ENCODE results near the gene NRSN2. TPM values are rescaled to one million over a fixed set of nuclear protein-coding genes. Genes with fewer than 3 reads are reported as not detected.

The NRSN2 gene
- total and polyA plus RNA-seq, 12 donors = 12.1 to 53.9 (median 20.0) TPM

DNA sequence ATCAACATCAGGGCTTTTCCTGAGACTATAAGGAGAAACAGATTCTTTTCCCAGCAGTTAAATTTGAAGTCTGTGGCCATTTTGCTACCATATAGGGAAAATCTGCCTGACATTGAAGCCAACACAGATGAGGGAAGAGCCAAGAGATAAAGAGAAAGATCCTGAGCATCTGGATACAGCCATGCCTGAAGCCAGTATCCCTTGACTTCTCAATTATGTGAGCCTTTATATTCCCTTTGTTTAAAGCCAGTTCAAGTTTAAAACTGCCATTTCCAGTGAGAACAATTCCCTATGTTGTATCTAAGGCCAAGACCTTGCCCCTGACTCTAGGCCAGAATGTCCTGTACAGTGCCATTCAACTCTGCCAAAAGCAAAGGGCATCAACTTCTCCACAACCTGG, 3.8 kb upstream of the NRSN2 start:
- TF ChIP-seq, protein P1, sequence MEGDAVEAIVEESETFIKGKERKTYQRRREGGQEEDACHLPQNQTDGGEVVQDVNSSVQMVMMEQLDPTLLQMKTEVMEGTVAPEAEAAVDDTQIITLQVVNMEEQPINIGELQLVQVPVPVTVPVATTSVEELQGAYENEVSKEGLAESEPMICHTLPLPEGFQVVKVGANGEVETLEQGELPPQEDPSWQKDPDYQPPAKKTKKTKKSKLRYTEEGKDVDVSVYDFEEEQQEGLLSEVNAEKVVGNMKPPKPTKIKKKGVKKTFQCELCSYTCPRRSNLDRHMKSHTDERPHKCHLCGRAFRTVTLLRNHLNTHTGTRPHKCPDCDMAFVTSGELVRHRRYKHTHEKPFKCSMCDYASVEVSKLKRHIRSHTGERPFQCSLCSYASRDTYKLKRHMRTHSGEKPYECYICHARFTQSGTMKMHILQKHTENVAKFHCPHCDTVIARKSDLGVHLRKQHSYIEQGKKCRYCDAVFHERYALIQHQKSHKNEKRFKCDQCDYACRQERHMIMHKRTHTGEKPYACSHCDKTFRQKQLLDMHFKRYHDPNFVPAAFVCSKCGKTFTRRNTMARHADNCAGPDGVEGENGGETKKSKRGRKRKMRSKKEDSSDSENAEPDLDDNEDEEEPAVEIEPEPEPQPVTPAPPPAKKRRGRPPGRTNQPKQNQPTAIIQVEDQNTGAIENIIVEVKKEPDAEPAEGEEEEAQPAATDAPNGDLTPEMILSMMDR (IDR thresholded peaks at IDR 0.05) = no peak
- peaks cover 0 to 4% (median 0%) of the 10 kb centered on the region in 9 donors for H3K36me3 ChIP-seq
- H3K4me3 ChIP-seq = no peak overlapping the region
- peaks cover 0 to 19% (median 9%) of the 10 kb centered on the region in 9 donors for H3K4me1 ChIP-seq
- ATAC-seq (no peak), DNase-seq (no peak)
- intact Hi-C loops (cut with DNase I) = no loop called here
- H3K9me3 ChIP-seq = peaks cover 0 to 18% (median 3%) of the 10 kb centered on the region in 11 donors
- H3K27ac ChIP-seq = no peak overlapping the region
- no peaks in the 10 kb centered on the region for H3K27me3 ChIP-seq

DNA sequence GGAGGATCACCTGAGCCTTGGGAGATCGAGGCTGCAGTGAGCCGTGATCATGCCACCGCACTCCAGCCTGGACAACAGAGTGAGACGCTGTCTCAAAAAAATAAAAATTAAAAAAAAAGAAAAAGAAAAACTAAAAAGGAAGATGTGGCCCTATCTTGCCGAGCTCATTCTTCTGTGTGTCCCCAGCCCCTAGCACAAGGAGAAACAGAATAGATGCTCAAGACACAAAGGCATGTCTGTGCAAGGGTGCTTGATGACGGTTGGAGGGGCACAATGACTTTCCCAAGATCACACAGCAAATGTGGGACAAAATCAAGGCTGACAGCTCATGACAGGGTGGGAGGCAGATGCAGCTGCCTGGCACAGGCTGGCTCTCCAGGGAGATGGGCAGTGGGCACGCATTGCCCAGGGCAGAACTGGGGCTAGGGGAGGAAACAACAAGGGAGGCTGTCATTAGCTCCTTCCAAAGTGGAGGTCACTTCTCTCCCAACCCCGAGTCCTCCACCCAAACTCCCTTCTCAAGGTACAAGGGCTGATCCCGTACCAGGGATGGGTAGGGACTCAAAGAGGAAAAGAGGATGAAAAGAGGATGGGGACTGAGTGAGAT, 775 bp upstream of the NRSN2 start:
- peaks cover 0 to 18% (median 3%) of the 10 kb centered on the region in 11 donors for H3K9me3 ChIP-seq
- H3K27ac ChIP-seq = peak overlapping the region in 9 of 10 donors; percentile 84 to 97 (median 93)
- H3K4me1 ChIP-seq = peaks cover 0 to 26% (median 14%) of the 10 kb centered on the region in 9 donors
- ATAC-seq = no peak
- H3K4me3 ChIP-seq = peak overlapping the region in 9 of 10 donors; percentile 43 to 83 (median 72)
- TF ChIP-seq, protein P1 (IDR thresholded peaks at IDR 0.05) = no peak
- 61 to 71% methylated on average over 9 of the region's 9 CpGs for WGBS, 2 donors
- H3K36me3 ChIP-seq = peaks cover 0 to 20% (median 0%) of the 10 kb centered on the region in 9 donors
- intact Hi-C loops (cut with DNase I) = loop anchor here in 2 of 10 donors (2.0 kb wide), 2 partner anchors 15 to 35 kb away; no protein-coding TSS in a partner anchor
- DNase-seq = no peak
- no peaks in the 10 kb centered on the region for H3K27me3 ChIP-seq

DNA sequence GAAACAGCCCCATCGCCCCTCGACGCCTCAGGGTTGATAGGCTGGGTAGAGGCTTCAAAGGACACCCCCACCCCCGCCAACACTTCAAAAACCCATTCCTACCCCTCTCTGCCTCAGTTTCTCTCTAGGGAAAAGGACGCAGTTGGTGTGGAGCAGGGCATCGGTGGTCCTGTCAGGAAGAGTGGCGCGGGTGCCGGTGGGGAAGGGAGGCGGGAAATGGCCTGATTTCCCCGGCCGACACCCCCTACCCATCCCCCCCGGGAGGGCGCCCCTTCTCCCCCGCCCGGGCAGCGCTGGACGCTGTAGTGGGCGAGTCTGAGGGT, 367 bp downstream of the NRSN2 start:
- peaks cover 0 to 9% (median 0%) of the 10 kb centered on the region in 11 donors for H3K9me3 ChIP-seq
- H3K27me3 ChIP-seq = no peaks in the 10 kb centered on the region
- DNase-seq = no peak
- peaks cover 0 to 29% (median 0%) of the 10 kb centered on the region in 9 donors for H3K36me3 ChIP-seq
- intact Hi-C loops (cut with DNase I) = loop anchor here in 2 of 10 donors (2.0 kb wide), 2 partner anchors 16 to 36 kb away; no protein-coding TSS in a partner anchor
- H3K4me1 ChIP-seq = peaks cover 0 to 26% (median 14%) of the 10 kb centered on the region in 9 donors
- H3K27ac ChIP-seq = peak overlapping the region; percentile 84 to 97 (median 93)
- peak in 2 of 8 donors; percentile 2 to 5 for ATAC-seq
- TF ChIP-seq, protein P1 (IDR thresholded peaks at IDR 0.05) = no peak
- 0 to 1% methylated on average over 19 of the region's 19 CpGs for WGBS, 2 donors
- H3K4me3 ChIP-seq = peak overlapping the region; percentile 43 to 83 (median 72)

DNA sequence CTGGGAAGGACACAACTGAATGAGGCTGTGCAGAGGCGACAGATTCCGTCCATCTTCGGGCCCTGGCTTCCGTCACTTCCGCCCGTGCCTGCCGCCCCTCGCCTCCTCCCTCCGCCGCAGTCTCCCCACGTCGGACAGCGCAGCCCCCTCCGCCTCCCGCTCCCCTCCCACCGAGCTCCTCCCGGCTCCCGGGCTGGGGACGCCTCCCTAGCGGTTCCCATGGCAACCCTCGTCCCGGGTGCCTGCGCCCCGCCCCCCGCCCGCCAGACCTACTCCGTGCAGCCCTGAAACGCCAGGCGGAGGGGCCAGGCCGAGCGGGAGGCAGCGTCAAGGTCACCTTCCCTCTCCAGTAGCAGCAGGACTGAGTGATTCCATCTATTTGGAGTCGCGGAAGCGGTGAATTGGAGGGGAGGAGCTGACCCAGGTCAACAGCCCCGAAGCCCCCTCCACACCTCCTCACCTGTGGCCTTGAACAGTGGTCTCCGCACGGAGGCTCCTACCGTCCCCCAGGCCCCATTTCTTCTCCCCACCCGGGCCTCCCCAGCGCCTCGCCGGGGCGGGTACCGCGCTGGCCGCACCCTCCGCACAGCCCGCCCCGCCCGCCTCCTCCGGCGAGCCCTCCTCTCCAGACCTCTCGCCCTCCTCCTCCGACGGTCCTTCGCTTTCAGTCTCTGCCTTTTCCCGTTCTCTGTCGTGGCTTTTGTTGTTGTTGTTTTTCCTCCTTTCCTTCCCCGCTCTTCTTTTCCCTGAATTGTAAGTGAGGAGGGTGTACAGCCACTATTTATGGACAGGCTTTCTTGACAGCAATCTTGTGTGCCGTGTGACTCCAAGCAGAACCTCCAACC, 951 bp downstream of the NRSN2 start:
- TF ChIP-seq, protein P1 (IDR thresholded peaks at IDR 0.05) = no peak
- intact Hi-C loops (cut with DNase I) = loop anchor here in 2 of 10 donors (2.0 kb wide), 2 partner anchors 17 to 37 kb away; no protein-coding TSS in a partner anchor
- 0 to 1% methylated on average over 57 to 61 of the region's 61 CpGs for WGBS, 2 donors

More for the DNA sequence above, 951 bp downstream of the NRSN2 start:
- Histone ChIP-seq H3K4me3 (peak overlapping the region; percentile 43 to 83 (median 72)), H3K4me1 (peaks cover 0 to 26% (median 14%) of the 10 kb centered on the region in 9 donors), H3K27ac (peak overlapping the region; percentile 84 to 97 (median 93)), H3K27me3 (no peaks in the 10 kb centered on the region), H3K36me3 (peaks cover 0 to 35% (median 0%) of the 10 kb centered on the region in 9 donors), H3K9me3 (peaks cover 0 to 4% (median 0%) of the 10 kb centered on the region in 11 donors)
- ATAC-seq (peak; percentile 88 to 93 (median 91)), DNase-seq (peak; percentile 91 to 92)
